GM12874 (cell line): Measurements from ENCODE around the gene NUP58.

Experiments
- CTCF ChIP-seq: IDR thresholded peaks from 2 replicates; pipeline ENCODE4 v1.5.1; 2011; ENCODE audit warnings: low read depth, mild to moderate bottlenecking, control low read depth, low read length, moderate library complexity; ENCODE audit not compliant: insufficient read depth

Gene NUP58

GRCh38 chr13:25378528-25378927 lies 77.1 kb downstream of the NUP58 start:
- no peak for TF ChIP-seq CTCF

GRCh38 chr13:25379011-25379410 lies 77.6 kb downstream of the NUP58 start:
- TF ChIP-seq CTCF: no peak

GRCh38 chr13:25380082-25380481 lies 78.7 kb downstream of the NUP58 start:
- TF ChIP-seq CTCF: no peak

GRCh38 chr13:25380741-25381324 lies 79.4 kb downstream of the NUP58 start:
- TF ChIP-seq CTCF: no peak

- TF ChIP-seq CTCF: no peak
Measured at GRCh38 chr13:25384758-25385410, 83.5 kb downstream of the NUP58 start.

GRCh38 chr13:25391932-25392331 lies 90.5 kb downstream of the NUP58 start:
- TF ChIP-seq CTCF: no peak
